Ishikawa (cell line): Measurements from ENCODE around the gene TMEM171.

Source experiments
- CEBPB ChIP-seq: IDR thresholded peaks from 2 replicates; pipeline ENCODE4 v1.6.1; 2012
- CREB1 ChIP-seq: IDR thresholded peaks from 2 replicates; pipeline ENCODE4 v1.6.1; 2012; ENCODE audit warnings: low read depth
- EGR1 ChIP-seq: IDR thresholded peaks from 2 replicates; pipeline ENCODE4 v1.6.1; 2012
- EP300 ChIP-seq: IDR thresholded peaks from 2 replicates; pipeline ENCODE4 v1.6.1; 2012; ENCODE audit warnings: borderline replicate concordance
- FOXM1 ChIP-seq: IDR thresholded peaks from 2 replicates; pipeline ENCODE4 v1.6.1; 2012; ENCODE audit warnings: low read depth, borderline replicate concordance
- MAX ChIP-seq: IDR thresholded peaks from 2 replicates; pipeline ENCODE4 v1.6.1; 2012
- NFIC ChIP-seq: IDR thresholded peaks from 2 replicates; pipeline ENCODE4 v1.6.1; 2012
- RAD21 ChIP-seq: IDR thresholded peaks from 2 replicates; pipeline ENCODE4 v1.6.1; 2012; ENCODE audit warnings: low read depth
- REST ChIP-seq: IDR thresholded peaks from 2 replicates; pipeline ENCODE4 v1.6.1; 2012; ENCODE audit warnings: low read depth, mild to moderate bottlenecking
- TAF1 ChIP-seq: IDR thresholded peaks from 2 replicates; pipeline ENCODE4 v1.6.1; 2012; ENCODE audit warnings: low read depth, mild to moderate bottlenecking
- TCF12 ChIP-seq: IDR thresholded peaks from 2 replicates; pipeline ENCODE4 v1.6.1; 2012; ENCODE audit warnings: low read depth
- TEAD4 ChIP-seq: IDR thresholded peaks from 2 replicates; pipeline ENCODE4 v1.6.1; 2012
- USF1 ChIP-seq: IDR thresholded peaks from 2 replicates; pipeline ENCODE4 v1.6.1; 2012
- YY1 ChIP-seq: IDR thresholded peaks from 2 replicates; pipeline ENCODE4 v1.6.1; 2012; ENCODE audit warnings: low read depth
- ZBTB7A ChIP-seq: IDR thresholded peaks from 2 replicates; pipeline ENCODE4 v1.6.1; 2012; ENCODE audit warnings: low read depth

Gene TMEM171

GRCh38 chr5:73139485-73139884 lies 19.1 kb downstream of the TMEM171 start:
- TF ChIP-seq ZBTB7A (no peak), NFIC (no peak), USF1 (no peak)

- no peak for TF ChIP-seq EGR1
- no peak for TF ChIP-seq YY1
- no peak for TF ChIP-seq FOXM1
- no peak for TF ChIP-seq USF1
- no peak for TF ChIP-seq ZBTB7A
- TF ChIP-seq CREB1: no peak
- TF ChIP-seq TEAD4: no peak
- no peak for TF ChIP-seq MAX
- TF ChIP-seq NFIC: no peak
- no peak for TF ChIP-seq RAD21
- no peak for TF ChIP-seq REST
- TF ChIP-seq TCF12: no peak
- no peak for TF ChIP-seq CEBPB
- no peak for TF ChIP-seq TAF1
- TF ChIP-seq EP300: no peak
Measured at GRCh38 chr5:73140801-73141200, 20.4 kb downstream of the TMEM171 start.

- TF ChIP-seq TEAD4 (no peak), CEBPB (no peak), FOXM1 (no peak), MAX (no peak), REST (no peak), EGR1 (no peak), ZBTB7A (no peak), TCF12 (no peak), CREB1 (no peak), YY1 (no peak), USF1 (no peak), TAF1 (no peak), NFIC (no peak), EP300 (no peak)
Measured at GRCh38 chr5:73142035-73142434, 21.7 kb downstream of the TMEM171 start.

GRCh38 chr5:73143716-73144115 lies 23.3 kb downstream of the TMEM171 start:
- no peak for TF ChIP-seq USF1
- TF ChIP-seq CEBPB: no peak
- no peak for TF ChIP-seq YY1
- no peak for TF ChIP-seq FOXM1
- no peak for TF ChIP-seq NFIC
- TF ChIP-seq REST: no peak

GRCh38 chr5:73149540-73149939 lies 29.2 kb downstream of the TMEM171 start:
- TF ChIP-seq CREB1 (no peak), YY1 (no peak), TCF12 (no peak), NFIC (no peak), EP300 (no peak), ZBTB7A (no peak), MAX (no peak), CEBPB (no peak), EGR1 (no peak)
